ENCODE results near the gene C9orf50.

- TF ChIP-seq POLR2A (IDR thresholded peaks at IDR 0.05; ENCODE audit: low read depth, low read length) (no peak), TAF1 (IDR thresholded peaks at IDR 0.05; ENCODE audit: low read depth, low read length) (no peak), POLR2AphosphoS5 (IDR thresholded peaks at IDR 0.05; ENCODE audit: low read depth, low read length) (no peak), SPI1 (IDR thresholded peaks at IDR 0.05; ENCODE audit: low read depth, low read length) (no peak)
Measured at GRCh38 chr9:129666575-129666974, 45.7 kb upstream of the C9orf50 start.

All from GM12891 (cell line).